CD8-positive, alpha-beta memory T cell (primary cell): ENCODE results near the gene TMEM59L. TPM values are rescaled to one million over a fixed set of nuclear protein-coding genes. Genes with fewer than 3 reads are reported as not detected.

Experiments used
- CTCF ChIA-PET: fragments of 350-600 bp; sonication (Branson Sonifier 250); formaldehyde crosslinking; loops from one replicate; lab custom pipeline; 2021; ENCODE audit warnings: antibody characterized with exemption; lab: Charles Lee
- POLR2A ChIA-PET: fragments of 350-600 bp; sonication (Branson Sonifier 250); formaldehyde crosslinking; loops from one replicate; lab custom pipeline; 2021; ENCODE audit warnings: antibody characterized with exemption; lab: Charles Lee
- DNase-seq, 5 donors: peaks; one replicate each; pipeline versions ENCODE4 v3.0.0 to v3.0.0-alpha.2; 2020 to 2022; ENCODE audit warnings: mixed read lengths in 1 of 5
- H3K27ac ChIP-seq: one replicate; pipeline ENCODE4 v1.7.0; 2013; ENCODE audit warnings: low read depth, mild to moderate bottlenecking, low read length, moderate library complexity
- H3K27me3 ChIP-seq: 2 replicates; pipeline ENCODE4 v1.7.0; 2013; ENCODE audit warnings: low read length, mild to moderate bottlenecking; ENCODE audit not compliant: insufficient read depth, poor library complexity, severe bottlenecking
- H3K36me3 ChIP-seq: 2 replicates; pipeline ENCODE4 v1.7.0; 2013; ENCODE audit warnings: mild to moderate bottlenecking, low read length, moderate library complexity; ENCODE audit not compliant: insufficient read depth
- H3K4me1 ChIP-seq: 2 replicates; pipeline ENCODE4 v1.7.0; 2013; ENCODE audit warnings: mild to moderate bottlenecking, low read length, moderate library complexity; ENCODE audit not compliant: insufficient read depth
- H3K4me3 ChIP-seq: 2 replicates; pipeline ENCODE4 v1.7.0; 2013; ENCODE audit warnings: mild to moderate bottlenecking, low read length
- H3K9me3 ChIP-seq: 2 replicates; pipeline ENCODE4 v1.7.0; 2013; ENCODE audit warnings: mild to moderate bottlenecking, low read length
- H3K27ac Mint-ChIP-seq, 8 donors: one replicate each; pipeline ENCODE4 v1.8.0; 2020 to 2021; ENCODE audit warnings: mixed read lengths in 8 of 8, mild to moderate bottlenecking in 6 of 8, inconsistent platforms in 3 of 8, moderate library complexity in 3 of 8
- H3K27me3 Mint-ChIP-seq, 2 donors: one replicate each; pipeline ENCODE4 v1.8.0; 2020 to 2021; ENCODE audit warnings: mixed read lengths in 2 of 2, mild to moderate bottlenecking in 1 of 2, moderate library complexity in 1 of 2
- H3K36me3 Mint-ChIP-seq, 3 donors: one replicate each; pipeline ENCODE4 v1.8.0; 2020 to 2021; ENCODE audit warnings: mixed read lengths in 3 of 3, inconsistent platforms in 1 of 3, mild to moderate bottlenecking in 1 of 3
- H3K4me1 Mint-ChIP-seq, 3 donors: one replicate each; pipeline ENCODE4 v1.8.0; 2020 to 2021; ENCODE audit warnings: mixed read lengths in 3 of 3, inconsistent platforms in 1 of 3, mild to moderate bottlenecking in 1 of 3
- H3K4me3 Mint-ChIP-seq, 7 donors: one replicate each; pipeline ENCODE4 v1.8.0; 2020 to 2021; ENCODE audit warnings: mixed read lengths in 7 of 7, mild to moderate bottlenecking in 6 of 7, moderate library complexity in 4 of 7, inconsistent platforms in 2 of 7
- H3K9me3 Mint-ChIP-seq, 5 donors: one replicate each; pipeline ENCODE4 v1.8.0; 2020 to 2022; ENCODE audit warnings: mixed read lengths in 5 of 5, mild to moderate bottlenecking in 3 of 5, moderate library complexity in 2 of 5, inconsistent platforms in 1 of 5
- polyA plus RNA-seq: library from polyadenylated mRNA; unstranded; fragments of 300-500 nt; fragmentation: Illumina TruSeq; gene quantifications from one replicate; pipeline ENCODE4 v1.2.3, GENCODE V29; 2021
- total RNA-seq, 2 experiments: library from RNA; stranded (reverse); gene quantifications; one replicate each; pipeline ENCODE4 v1.2.3, GENCODE V29; 2021

The TMEM59L gene
- total and polyA plus RNA-seq, 3 experiments from 2014 or later = not detected

DNA sequence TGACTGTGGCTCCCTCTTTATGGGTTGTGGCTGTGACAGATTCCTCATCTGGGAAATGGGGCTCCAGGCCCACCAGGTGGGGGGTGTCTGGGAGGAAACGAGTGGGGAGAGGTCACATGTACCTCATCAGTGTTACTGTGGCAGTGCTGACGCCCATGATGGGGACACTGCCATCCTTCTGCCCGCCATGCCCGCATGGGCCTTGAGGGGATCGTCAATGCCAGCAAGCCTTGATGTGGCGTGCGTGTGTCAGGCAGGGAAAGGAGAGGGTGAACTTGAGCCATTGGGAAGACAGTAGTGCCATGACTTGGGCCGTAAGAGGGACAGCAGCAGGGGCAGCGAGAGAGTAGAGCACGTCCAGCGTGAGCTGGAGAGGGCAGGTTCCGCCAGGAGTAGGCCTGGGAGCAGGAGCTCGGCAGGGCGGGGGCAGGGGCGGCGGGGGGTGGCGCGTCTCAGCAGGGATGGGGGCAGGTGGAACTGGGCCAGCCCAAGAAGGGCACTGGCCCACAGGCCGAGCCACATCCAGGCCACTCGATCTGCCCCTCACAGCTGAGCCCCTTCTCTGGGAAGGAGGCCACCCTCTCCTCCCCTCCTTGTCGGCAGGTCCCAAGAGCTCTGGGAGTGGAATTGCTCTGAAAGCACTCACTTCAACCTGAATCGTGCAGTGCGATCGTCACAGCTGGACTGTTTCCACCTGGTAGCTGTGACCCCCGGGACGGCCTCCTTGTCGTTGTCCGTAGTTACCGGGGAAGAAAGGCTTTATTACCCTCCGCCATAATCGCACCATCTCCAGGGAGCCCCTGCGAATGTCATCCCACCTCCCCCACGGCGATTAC lies 34.1 kb downstream of the TMEM59L start:
- Mint-ChIP-seq H3K9me3 (no peaks in the 10 kb centered on the region), H3K27me3 (no peaks in the 10 kb centered on the region), H3K27ac (peak overlapping the region in 1 of 8 donors; percentile 84), H3K4me3 (no peak overlapping the region), H3K36me3 (peaks cover 0 to 30% (median 6%) of the 10 kb centered on the region in 3 donors), H3K4me1 (peaks cover 4 to 20% (median 17%) of the 10 kb centered on the region in 3 donors)
- Histone ChIP-seq H3K36me3 (no peaks in the 10 kb centered on the region), H3K27me3 (no peaks in the 10 kb centered on the region), H3K27ac (no peak overlapping the region), H3K4me3 (no peak overlapping the region), H3K9me3 (no peaks in the 10 kb centered on the region), H3K4me1 (no peaks in the 10 kb centered on the region)
- ChIA-PET POLR2A (interaction anchor here (0.6 kb wide), 1 partner anchor 36 kb away, joined by 3 read pairs; no protein-coding TSS in a partner anchor), CTCF (interaction anchor here (0.6 kb wide), 1 partner anchor 268 kb away, joined by 3 read pairs; no protein-coding TSS in a partner anchor)
- DNase-seq = no peak

DNA sequence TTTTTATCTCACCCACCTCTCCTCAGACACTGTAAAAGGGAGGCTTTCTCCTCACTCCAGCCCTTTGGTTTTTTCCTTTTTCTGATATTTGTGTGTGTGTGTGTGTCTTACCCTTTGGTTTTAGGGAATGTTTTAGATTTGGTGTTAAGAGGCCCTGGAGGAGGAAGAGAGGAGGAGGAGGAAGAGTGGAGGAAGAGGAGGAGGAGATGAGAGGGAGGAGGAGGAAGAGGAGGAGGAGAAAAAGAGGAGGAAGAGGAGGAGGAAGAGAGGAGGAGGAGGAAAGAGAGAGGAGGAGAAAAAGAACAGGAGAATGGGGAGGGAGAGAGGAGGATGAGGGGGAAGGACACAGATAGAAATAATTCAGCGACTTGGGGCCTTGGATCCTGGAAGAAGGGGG lies 34.7 kb downstream of the TMEM59L start:
- ChIA-PET CTCF (interaction anchor here (0.6 kb wide), 1 partner anchor 268 kb away, joined by 3 read pairs; no protein-coding TSS in a partner anchor), POLR2A (no interaction called here)
- H3K27ac ChIP-seq = no peak overlapping the region
- Mint-ChIP-seq H3K4me3 (no peak overlapping the region), H3K9me3 (no peaks in the 10 kb centered on the region), H3K27ac (no peak overlapping the region), H3K4me1 (peaks cover 5 to 17% (median 12%) of the 10 kb centered on the region in 3 donors), H3K27me3 (no peaks in the 10 kb centered on the region), H3K36me3 (peaks cover 0 to 31% (median 6%) of the 10 kb centered on the region in 3 donors)
- no peaks in the 10 kb centered on the region for H3K9me3 ChIP-seq
- no peak for DNase-seq
- H3K4me1 ChIP-seq = no peaks in the 10 kb centered on the region
- no peak overlapping the region for H3K4me3 ChIP-seq
- no peaks in the 10 kb centered on the region for H3K36me3 ChIP-seq
- H3K27me3 ChIP-seq = no peaks in the 10 kb centered on the region

DNA sequence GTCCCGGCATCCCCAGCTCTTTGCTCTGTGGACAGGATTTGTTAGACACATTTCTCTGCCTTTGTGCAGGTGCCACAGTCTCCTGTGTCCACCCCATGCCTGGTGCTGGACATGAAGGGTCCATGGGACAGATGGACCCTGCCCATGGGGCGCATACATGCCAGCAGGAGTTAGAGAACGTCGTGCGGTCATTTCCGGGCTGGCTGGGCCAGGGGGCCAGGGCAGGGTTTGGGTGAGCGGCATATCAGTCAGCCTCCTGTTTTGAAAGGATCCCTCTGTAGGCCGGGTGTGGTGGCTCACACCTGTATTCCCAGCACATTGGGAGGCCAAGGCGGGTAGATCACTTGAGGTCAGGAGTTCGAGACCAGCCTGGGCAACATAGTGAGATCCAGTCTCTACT lies 35.1 kb downstream of the TMEM59L start:
- DNase-seq = no peak
- H3K4me3 ChIP-seq = no peak overlapping the region
- POLR2A ChIA-PET = no interaction called here
- H3K4me1 ChIP-seq = no peaks in the 10 kb centered on the region
- H3K4me3 Mint-ChIP-seq = no peak overlapping the region
- H3K27me3 Mint-ChIP-seq = no peaks in the 10 kb centered on the region
- H3K27ac ChIP-seq = no peak overlapping the region
- CTCF ChIA-PET = interaction anchor here (0.6 kb wide), 1 partner anchor 269 kb away, joined by 3 read pairs; no protein-coding TSS in a partner anchor
- no peaks in the 10 kb centered on the region for H3K27me3 ChIP-seq
- H3K36me3 Mint-ChIP-seq = peaks cover 0 to 31% (median 6%) of the 10 kb centered on the region in 3 donors
- H3K27ac Mint-ChIP-seq = peak overlapping the region in 1 of 8 donors; percentile 33
- no peaks in the 10 kb centered on the region for H3K36me3 ChIP-seq
- no peaks in the 10 kb centered on the region for H3K9me3 Mint-ChIP-seq
- peaks cover 5 to 17% (median 12%) of the 10 kb centered on the region in 3 donors for H3K4me1 Mint-ChIP-seq
- no peaks in the 10 kb centered on the region for H3K9me3 ChIP-seq

DNA sequence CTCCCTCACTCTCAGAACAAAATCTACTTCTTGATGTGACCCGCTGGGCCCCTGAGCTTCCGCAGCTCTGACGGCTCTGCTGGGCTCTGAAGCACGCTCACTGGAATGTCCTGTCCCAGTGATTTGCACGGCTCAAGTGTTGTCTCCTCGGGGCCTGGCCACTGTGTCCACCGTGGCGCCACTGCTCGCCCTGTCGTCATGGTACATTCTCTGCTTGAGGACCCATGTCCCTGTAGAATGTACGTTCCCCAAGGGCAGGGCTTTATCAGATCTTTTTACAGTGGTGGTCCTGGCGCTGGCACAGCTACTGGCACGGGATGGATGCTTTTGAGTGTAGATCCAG lies 36.3 kb downstream of the TMEM59L start:
- POLR2A ChIA-PET = no interaction called here

DNA sequence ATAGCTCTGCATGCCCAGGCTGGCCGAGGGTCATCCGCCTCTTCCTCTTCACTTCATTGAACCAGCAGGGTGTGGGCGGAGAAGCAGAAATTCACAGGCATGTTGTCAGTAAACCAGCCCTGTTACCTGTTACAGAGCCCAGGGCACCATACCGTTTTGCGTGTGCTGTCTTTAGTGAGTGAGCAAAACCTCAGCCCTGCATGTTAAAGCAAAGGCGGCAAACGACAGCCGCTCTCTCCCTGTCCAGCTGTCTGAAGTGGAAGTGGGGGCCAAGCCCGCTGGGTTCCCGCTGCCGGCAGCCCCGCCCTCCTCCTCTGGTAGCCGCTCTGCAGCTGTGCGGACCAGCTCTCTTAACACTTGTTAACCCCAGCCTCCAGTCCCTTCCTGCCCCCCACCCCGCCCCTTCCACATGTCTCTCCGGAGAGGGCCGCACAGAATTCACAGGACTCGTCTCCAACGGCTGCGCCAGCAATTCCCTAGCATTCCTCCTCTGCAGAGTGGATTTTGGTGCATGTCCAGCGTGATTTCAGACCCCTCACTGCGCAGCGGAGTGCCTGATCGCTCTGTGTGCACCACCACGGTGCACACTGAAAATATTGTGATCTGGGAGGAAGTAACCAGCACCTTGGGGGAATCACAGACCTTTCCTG lies 36.8 kb downstream of the TMEM59L start:
- Histone ChIP-seq H3K27me3 (no peaks in the 10 kb centered on the region), H3K9me3 (no peaks in the 10 kb centered on the region), H3K4me1 (no peaks in the 10 kb centered on the region), H3K36me3 (no peaks in the 10 kb centered on the region), H3K4me3 (no peak overlapping the region), H3K27ac (no peak overlapping the region)
- peak overlapping the region in 1 of 7 donors; percentile 34 for H3K4me3 Mint-ChIP-seq
- no peaks in the 10 kb centered on the region for H3K27me3 Mint-ChIP-seq
- ChIA-PET CTCF (no interaction called here), POLR2A (no interaction called here)
- DNase-seq = no peak
- H3K9me3 Mint-ChIP-seq = no peaks in the 10 kb centered on the region
- peaks cover 0 to 31% (median 2%) of the 10 kb centered on the region in 3 donors for H3K36me3 Mint-ChIP-seq
- H3K27ac Mint-ChIP-seq = peak overlapping the region in 2 of 8 donors; percentile 15 to 92
- peaks cover 3 to 9% (median 7%) of the 10 kb centered on the region in 3 donors for H3K4me1 Mint-ChIP-seq

More for the DNA sequence above, 36.3 kb downstream of the TMEM59L start:
- Histone ChIP-seq H3K4me1 (no peaks in the 10 kb centered on the region), H3K27me3 (no peaks in the 10 kb centered on the region), H3K36me3 (no peaks in the 10 kb centered on the region), H3K4me3 (no peak overlapping the region), H3K9me3 (no peaks in the 10 kb centered on the region), H3K27ac (no peak overlapping the region)
- CTCF ChIA-PET = no interaction called here
- peaks cover 0 to 31% (median 3%) of the 10 kb centered on the region in 3 donors for H3K36me3 Mint-ChIP-seq
- peaks cover 4 to 14% (median 9%) of the 10 kb centered on the region in 3 donors for H3K4me1 Mint-ChIP-seq
- H3K4me3 Mint-ChIP-seq = no peak overlapping the region
- no peaks in the 10 kb centered on the region for H3K27me3 Mint-ChIP-seq
- H3K9me3 Mint-ChIP-seq = no peaks in the 10 kb centered on the region
- peak overlapping the region in 4 of 8 donors; percentile 42 to 92 (median 69) for H3K27ac Mint-ChIP-seq
- no peak for DNase-seq

DNA sequence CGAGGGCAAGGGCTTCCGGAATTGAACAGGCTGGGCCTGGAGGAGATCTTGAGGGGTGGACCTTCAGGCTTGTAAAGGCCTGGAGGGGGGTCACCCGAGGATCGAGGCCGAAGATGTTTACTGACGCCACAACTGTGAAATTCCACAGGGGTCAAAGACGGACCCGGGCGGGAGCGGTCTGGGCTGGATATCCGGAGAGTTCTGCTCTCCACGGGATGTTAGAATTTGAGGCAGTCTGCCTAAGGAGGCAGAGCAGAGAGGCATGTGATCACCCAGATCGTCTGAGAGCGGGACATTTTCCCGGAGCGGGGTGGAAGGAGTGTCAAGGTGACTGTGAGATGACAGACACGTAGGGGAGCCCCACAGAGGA lies 37.3 kb downstream of the TMEM59L start:
- CTCF ChIA-PET = no interaction called here
- H3K9me3 Mint-ChIP-seq = peaks cover 0 to 2% (median 0%) of the 10 kb centered on the region in 5 donors
- H3K27ac Mint-ChIP-seq = peak overlapping the region in 1 of 8 donors; percentile 15
- POLR2A ChIA-PET = no interaction called here
- Histone ChIP-seq H3K4me1 (no peaks in the 10 kb centered on the region), H3K4me3 (no peak overlapping the region), H3K27ac (no peak overlapping the region), H3K36me3 (no peaks in the 10 kb centered on the region), H3K9me3 (no peaks in the 10 kb centered on the region), H3K27me3 (no peaks in the 10 kb centered on the region)
- no peak for DNase-seq
- H3K36me3 Mint-ChIP-seq = peaks cover 0 to 31% (median 2%) of the 10 kb centered on the region in 3 donors
- H3K4me1 Mint-ChIP-seq = peaks cover 3 to 13% (median 7%) of the 10 kb centered on the region in 3 donors
- H3K27me3 Mint-ChIP-seq = no peaks in the 10 kb centered on the region
- H3K4me3 Mint-ChIP-seq = no peak overlapping the region

DNA sequence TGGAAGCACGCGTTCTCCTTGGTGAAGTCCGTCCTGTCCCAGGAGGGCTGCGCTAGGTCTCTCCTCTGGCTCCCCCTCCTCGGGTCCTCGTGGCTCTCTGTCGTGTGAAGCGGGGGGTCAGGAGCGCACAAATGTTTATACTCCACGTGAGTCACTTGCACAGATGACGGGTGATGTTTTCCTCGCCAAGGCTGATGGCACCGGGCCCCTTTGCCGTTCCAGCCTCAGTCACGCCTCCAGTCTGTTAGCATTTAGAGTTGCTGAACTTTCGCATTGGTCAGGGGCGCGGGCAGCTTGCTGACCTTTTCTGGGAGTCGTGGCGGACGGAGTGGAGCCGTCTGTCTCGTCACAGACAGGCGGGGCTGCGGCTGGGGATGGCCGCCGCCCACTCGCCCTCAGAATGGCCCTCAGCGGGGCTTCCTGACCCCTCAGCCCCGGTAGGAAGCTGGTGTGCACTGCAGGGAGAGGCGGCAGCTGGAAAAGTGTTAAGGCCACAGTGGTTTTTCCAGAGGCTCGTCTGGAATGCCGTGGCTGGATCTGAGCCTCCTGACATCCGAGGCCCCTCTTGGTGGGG lies 37.9 kb downstream of the TMEM59L start:
- no peak overlapping the region for H3K27ac Mint-ChIP-seq
- no peaks in the 10 kb centered on the region for H3K9me3 ChIP-seq
- no peak overlapping the region for H3K4me3 ChIP-seq
- H3K9me3 Mint-ChIP-seq = peaks cover 0 to 2% (median 0%) of the 10 kb centered on the region in 5 donors
- ChIA-PET POLR2A (no interaction called here), CTCF (no interaction called here)
- H3K27me3 Mint-ChIP-seq = no peaks in the 10 kb centered on the region
- peaks cover 4 to 16% (median 7%) of the 10 kb centered on the region in 3 donors for H3K4me1 Mint-ChIP-seq
- H3K36me3 ChIP-seq = no peaks in the 10 kb centered on the region
- DNase-seq = no peak
- H3K4me3 Mint-ChIP-seq = no peak overlapping the region
- H3K27ac ChIP-seq = no peak overlapping the region
- peaks cover 0 to 31% (median 2%) of the 10 kb centered on the region in 3 donors for H3K36me3 Mint-ChIP-seq
- no peaks in the 10 kb centered on the region for H3K4me1 ChIP-seq
- no peaks in the 10 kb centered on the region for H3K27me3 ChIP-seq
